ENCODE data around the gene MGAT5.

DNA sequence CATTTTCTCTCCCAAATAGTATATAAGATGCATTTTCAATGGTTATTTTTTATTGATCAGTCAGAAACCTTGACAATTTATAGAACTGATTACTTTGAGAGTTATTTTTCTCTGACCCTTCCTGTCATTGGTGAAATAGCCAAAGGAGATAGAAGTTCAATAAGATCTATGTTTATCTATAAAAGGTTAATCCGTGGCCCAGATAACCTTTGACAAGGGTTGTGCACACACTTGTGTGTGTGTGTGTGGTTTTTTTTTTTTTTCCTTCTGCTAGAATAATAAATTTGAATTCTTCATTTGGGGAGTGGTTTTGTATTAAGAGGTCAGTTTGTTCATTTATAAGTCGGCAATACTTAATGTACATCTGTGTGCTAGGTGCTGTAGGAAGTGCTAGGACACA, 160.0 kb downstream of the MGAT5 start:
- TF ChIP-seq, protein P1, sequence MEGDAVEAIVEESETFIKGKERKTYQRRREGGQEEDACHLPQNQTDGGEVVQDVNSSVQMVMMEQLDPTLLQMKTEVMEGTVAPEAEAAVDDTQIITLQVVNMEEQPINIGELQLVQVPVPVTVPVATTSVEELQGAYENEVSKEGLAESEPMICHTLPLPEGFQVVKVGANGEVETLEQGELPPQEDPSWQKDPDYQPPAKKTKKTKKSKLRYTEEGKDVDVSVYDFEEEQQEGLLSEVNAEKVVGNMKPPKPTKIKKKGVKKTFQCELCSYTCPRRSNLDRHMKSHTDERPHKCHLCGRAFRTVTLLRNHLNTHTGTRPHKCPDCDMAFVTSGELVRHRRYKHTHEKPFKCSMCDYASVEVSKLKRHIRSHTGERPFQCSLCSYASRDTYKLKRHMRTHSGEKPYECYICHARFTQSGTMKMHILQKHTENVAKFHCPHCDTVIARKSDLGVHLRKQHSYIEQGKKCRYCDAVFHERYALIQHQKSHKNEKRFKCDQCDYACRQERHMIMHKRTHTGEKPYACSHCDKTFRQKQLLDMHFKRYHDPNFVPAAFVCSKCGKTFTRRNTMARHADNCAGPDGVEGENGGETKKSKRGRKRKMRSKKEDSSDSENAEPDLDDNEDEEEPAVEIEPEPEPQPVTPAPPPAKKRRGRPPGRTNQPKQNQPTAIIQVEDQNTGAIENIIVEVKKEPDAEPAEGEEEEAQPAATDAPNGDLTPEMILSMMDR (IDR thresholded peaks at IDR 0.05; ENCODE audit: low read depth, low read length), result no peak
- no peak for TF ChIP-seq MYC (IDR thresholded peaks at IDR 0.05; ENCODE audit: low read depth, low read length)
- no peak for TF ChIP-seq POLR2A (IDR thresholded peaks at IDR 0.05; ENCODE audit: extremely low read depth, insufficient read length)
- no peak for TF ChIP-seq MAX (IDR thresholded peaks at IDR 0.05; ENCODE audit: low read depth, low read length)

Data from NB4 (cell line).